KBM-7 (cell line): ENCODE measurements around the gene CELF1.
A peak's percentile ranks its signal among the peaks of the same experiment; 100 is the strongest.

ENCODE experiments used
- DNase-seq: peaks from one replicate; pipeline ENCODE4 v3.0.0-alpha.2; 2015
- in situ Hi-C: fragments of 300-500 bp; cut with MboI; formaldehyde crosslinking; loops from 2 replicates; pipeline ENCODE4 v1.14.3; 2020; ENCODE audit warnings: low sequenced_read_pairs, low pct_unique_long_range_greater_than_20kb, mixed read lengths

CELF1 gene

DNA sequence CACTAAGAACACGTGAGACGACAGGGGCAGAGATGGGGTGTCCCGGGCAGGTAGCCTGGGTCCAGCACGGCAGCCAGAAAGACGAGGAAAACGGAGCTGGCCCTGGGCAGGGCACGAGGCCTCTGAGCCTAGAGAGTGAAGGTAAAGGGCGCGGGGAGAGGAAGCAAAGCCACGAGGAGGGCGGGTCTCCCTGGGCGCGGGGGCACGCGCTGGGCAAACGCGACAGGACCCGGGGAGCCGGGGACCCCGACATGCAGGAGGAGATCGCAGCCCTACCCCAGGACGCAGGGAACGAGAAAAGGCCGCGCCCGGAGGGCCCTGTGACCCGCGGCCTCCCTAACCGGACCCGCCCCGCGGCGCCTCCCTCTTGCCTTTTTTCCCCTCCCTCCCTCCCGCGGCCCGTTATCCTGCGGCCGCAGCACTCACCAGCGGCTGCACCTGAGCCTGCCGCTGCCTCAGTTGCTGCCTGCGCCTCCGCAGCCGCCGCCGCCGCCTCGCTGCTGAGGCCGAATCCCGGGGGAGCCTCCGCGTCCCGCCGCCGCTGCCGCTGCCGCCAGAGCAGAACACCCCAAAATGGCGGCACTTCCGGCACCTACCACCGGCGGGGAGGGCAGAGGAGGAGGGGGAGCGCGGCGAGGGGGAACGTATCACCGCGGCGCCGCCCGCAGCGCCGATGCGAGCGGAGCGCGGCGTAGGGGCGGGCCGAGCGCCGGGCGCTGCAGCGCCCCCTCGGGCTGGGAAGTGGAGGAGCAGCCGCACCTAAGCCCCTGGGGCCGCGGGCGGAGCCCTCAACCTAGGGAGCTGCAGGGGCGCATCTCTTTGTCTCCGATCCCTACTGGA, at the start of gene CELF1:
Gene CELF1 (minus strand): TSS at position 567 of the 840 bp plus-strand sequence. CDS start 53,609 bp downstream, outside the sequence.
- in situ Hi-C loops, result loop anchor here (10.0 kb wide), 1 partner anchor 62 kb away; no protein-coding TSS in a partner anchor
- DNase-seq, result peak; percentile 91

DNA sequence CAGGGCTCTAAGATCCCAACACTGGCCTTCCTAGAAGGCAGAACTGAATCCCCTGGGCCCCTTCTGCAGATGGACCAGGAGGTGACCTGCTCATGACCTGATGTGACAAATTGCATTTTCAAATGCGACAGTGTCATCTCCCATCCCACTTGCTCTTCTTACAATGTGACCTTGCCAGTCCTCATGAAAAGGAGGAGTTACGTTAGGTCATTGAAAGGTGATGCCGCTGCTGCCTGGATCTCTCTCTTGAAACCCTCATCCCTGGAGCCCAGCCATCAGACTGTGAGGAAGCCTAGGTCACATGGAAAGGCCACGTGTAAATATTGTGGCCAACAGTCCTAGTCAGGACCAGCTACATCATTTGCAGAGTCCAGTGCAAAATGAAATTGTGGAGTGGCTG, 47.0 kb upstream of the CELF1 start:
- no peak for DNase-seq
- in situ Hi-C loops, result no loop called here

DNA sequence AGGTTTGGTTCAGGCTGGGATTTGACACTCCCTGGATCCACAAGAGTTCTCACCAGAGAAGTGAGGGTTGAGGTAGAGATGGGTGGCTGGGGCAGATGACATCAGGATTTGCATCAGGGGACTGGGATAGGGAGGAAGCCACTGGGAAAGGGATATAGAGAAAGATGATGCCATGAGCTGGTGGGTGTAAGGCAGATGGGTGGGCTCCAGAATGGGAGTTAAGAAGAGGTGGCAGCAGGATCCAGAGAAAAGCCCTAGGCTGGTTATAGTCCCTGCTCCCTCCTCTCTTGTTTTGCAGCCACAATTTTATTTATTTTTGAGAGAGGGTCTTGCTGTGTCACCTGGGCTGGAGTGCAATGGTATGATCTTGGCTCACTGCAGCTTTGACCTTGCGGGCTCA, 43.0 kb upstream of the CELF1 start:
- no peak for DNase-seq
- in situ Hi-C loops, result no loop called here

DNA sequence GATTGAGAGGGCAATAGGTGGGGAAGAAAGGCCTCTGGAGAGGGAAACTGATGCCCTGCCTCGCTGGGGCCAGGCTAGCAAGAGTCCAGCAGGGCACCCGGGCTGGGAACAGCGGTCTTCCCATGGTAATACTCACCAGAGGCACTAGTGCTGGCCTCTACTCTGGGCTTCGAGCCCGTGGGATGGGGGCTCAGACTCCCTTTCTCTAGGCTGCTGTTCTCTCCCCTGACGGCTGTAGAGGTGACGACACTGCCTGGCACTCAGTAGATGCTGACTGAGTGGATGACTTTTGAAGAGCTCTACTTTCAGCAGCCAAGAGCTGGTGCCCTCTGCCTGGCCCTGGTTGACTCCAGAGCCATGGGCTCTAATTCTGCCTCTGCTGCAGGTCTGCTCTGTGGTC, 42.1 kb upstream of the CELF1 start:
- DNase-seq, result no peak
- in situ Hi-C loops, result no loop called here

DNA sequence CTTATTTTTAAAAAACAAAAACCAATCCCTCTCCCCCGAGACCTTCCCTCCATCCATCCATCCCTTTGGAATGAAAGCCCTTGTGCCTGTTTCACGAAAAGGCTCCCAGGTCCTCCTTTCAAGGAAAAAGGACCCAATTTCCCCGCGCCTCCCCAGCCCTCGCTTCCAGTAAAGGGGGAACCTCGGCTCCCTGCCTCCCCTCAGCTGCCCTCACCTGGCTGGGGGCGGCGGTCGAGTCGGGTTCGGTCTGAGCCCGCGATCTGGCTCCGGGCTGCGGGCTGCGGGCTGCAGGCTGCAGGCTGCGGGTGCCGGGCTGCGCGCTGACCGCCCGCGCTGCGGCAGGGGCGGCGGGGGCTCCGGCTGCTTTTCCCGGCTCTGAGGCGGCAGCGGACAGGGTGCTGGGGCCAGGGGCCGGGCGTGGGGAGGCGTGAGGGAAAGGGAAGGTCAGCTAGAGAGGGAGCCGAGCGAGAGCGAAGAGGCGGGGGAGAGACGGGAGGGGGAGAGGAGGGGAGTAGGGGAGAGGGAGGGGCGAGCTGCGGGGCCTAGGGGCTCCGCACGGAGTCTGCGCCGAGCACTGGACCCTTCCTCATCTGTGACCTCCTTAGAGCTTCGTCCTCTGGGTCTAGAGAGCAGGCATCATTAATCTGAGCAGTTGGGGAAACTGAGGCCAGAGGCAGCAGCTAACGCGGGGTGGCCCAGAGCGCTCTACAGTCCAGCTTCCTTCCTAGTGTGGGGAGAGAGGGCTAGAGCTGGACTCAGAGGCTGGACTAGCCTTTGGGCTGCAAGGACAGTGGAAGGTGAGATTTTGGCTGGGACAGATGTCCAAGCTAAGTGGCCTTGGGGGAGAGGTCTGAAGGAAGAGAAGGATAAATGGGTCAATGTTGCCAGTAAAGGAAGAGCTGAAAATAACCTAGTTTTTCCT, 41.3 kb upstream of the CELF1 start, which contains the start of gene C1QTNF4:
Gene C1QTNF4 (minus strand): TSS at position 478 of the 922 bp plus-strand sequence. CDS start 3,601 bp downstream, outside the sequence.
- in situ Hi-C loops, result no loop called here
- no peak for DNase-seq

DNA sequence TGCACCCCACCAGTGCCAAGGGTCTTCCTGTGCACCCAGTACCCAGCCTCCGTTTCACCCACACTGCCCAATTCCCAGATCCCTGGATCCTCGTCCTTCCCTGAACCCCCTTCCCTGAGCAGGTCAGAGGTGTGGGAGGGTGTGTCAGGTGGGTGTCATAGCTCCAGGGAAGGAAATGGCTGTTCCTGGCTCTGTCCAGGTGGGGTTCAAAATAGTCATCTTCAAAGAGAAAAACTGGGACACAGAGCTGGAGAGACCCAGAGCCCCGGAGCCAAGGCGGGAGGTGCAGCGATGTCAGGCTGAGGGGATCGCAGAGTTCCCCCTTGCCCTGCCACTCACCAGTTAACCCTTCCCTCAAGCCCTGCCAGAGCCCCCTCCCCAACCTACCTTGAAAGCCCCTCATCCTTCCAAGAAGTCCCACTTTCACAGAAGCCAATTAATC, 40.6 kb upstream of the CELF1 start:
- DNase-seq, result no peak
- in situ Hi-C loops, result no loop called here

DNA sequence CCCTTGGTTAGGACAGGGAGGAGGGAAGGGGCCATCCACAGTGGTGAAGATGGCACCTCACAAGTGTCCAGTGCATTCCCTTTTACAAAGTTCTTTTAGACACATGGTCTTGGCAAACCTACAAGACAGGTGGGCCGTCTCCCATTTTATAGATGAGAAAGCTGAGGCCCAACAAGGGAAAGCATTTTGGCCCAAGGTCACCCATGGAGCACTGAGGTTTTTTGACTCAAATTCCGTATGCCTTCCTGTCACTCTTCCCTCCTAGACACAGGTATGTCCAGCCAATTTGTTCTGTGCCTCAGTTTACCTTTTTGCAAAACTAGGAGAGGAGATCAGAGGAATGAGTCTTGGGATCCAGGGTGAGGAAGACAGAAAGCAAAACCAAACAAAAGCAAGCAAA, 40.0 kb upstream of the CELF1 start:
- no peak for DNase-seq
- in situ Hi-C loops, result no loop called here

DNA sequence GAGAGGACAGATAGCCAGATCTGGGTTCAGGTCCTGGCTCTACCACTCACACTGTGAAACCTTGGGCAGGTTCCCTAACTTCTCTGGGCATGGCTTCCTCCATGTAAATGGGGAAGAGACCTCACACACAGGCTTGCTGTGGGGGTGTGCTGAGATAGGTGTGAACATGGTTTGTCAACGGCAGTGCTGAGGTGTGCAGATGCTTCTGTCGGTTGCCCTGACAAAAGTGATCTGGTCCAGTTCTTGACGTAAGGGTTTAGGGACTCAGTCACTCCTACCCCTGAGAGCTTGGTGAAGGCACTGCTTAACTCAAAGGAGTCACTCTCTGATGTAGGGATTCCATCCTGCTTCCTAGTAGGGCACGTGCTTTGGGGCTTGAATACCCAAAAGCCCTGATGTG, 39.3 kb upstream of the CELF1 start:
- in situ Hi-C loops, result no loop called here
- no peak for DNase-seq

DNA sequence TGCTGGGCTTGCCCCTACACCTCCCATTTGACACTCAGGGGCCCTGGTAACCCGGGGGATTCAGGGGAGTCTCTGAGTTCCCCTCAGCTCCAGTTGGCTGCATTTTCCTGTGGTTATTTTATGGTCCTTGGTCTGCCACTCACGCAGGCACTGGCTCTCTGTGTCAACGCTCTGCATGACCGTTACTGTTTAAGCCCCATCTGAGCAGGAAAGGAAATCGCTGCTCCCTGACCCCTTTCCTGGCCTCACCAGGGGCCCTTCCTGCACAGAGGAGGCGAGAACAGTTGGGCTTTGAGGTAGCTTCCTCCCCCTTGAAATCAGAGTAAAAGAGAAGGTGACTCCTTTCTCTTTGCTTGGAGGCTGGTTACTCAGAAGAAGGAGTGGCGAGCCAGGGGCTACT, 38.8 kb upstream of the CELF1 start:
- DNase-seq, result peak; percentile 99
- in situ Hi-C loops, result no loop called here

DNA sequence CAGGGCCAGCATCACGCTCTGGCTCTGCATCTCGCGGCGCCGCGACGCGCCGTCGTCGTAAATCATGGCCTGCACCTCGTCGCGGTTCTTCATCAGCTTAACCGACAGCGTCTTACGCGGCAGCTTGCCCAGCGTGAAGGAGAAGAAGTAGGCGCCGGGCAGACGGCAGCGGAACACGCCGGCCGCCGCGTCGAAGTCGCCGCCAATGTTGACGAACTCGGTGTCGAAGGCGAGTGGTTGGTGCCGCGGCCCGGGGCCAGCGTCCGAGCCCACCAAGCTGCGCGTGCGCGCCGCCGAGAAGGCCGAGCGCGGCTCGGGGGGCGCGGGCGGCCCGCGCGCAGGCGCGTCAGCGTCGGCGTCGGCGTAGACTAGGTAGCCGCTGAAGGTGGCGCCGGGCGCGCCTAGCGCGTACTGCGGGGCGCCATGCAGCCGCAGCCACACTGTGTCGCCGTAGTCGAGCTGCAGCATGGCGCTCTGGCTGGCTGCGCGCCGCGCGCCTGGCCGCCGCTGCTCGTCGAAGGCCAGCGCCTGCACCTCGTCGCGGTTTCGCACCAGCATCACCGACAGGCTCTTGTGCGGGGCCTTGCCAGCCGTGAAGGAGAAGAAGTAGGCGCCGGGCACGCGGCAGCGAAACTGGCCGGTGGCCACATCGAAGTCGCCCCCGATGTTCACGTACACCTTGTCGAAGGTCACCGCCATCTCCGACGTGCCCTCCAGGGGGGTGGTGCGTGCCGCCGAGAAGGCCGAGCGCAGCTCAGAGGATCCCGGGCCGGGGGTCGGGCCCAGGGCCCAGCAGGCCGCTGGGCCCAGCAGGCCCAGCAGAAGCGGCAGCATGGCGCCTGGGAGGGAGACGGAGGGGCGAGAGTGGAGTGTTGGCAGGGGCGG, 37.3 kb upstream of the CELF1 start:
- in situ Hi-C loops, result no loop called here
- no peak for DNase-seq

DNA sequence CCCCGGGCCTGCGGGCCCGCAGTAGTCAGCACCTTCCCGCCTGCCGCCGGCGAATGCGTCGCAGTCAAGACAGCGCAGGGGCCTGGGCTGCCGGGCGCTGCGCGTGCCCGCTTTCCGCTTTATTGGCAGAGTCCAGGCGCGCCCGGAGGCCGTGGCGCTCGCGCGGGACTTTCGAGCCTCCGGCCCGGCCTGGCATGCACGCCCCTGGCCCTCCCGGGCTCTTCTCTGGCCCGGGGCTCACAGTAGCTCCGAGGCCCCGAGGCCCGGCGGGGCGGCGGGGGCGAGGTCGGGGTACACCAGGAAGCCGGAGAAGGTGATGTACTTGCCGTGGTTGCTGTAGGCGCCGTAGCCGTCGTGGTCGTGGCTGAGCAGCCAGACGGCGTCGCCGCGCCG, 36.6 kb upstream of the CELF1 start:
- no peak for DNase-seq
- in situ Hi-C loops, result no loop called here

DNA sequence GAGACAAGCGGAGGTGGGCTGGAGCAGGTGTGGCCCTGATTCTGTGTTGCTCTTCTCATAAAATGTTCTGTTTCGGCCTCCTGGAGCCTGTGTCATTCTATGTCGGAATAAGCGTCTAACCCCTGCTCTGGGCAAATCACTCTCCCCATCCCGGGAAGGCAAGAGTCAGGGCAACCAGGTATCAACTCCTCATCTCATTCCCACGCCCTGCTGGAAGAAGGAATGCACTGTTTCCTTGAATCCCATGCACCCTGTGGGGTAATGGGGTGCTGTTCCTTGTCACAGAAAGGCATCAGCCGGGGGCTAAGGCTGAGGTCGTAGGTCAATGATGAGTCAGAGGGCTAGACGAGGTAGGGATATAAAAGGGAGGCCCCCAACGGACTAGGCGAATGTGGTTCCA, 36.2 kb upstream of the CELF1 start:
- in situ Hi-C loops, result no loop called here
- DNase-seq, result no peak

DNA sequence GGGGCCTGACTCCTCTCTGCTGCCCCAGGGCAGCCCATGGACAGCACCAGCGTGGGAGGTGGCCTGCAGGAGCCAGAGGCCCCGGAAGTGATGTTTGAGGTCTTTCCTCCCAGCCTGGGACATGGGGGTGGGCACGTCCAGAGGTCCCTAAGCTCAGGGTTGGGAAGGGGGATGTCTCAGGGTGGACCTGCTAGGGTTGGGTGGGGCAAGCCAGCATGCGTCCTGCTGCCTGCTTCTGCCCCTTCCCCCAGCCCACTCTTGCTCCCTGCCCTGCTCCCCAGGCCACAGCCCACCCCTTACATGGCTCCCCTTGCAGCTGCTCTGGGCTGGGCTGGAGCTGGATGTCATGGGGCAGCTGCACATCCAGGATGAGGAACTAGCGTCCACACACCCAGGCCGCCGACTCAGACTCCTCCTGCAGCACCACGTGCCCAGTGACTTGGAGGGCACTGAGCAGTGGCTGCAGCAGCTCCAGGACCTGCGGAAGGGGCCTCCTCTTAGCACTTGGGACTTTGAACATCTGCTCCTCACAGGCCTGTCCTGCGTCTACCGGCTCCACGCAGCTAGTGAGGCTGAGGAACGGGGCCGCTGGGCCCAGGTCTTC, 34.9 kb upstream of the CELF1 start:
- peak; percentile 80 for DNase-seq
- in situ Hi-C loops, result no loop called here

DNA sequence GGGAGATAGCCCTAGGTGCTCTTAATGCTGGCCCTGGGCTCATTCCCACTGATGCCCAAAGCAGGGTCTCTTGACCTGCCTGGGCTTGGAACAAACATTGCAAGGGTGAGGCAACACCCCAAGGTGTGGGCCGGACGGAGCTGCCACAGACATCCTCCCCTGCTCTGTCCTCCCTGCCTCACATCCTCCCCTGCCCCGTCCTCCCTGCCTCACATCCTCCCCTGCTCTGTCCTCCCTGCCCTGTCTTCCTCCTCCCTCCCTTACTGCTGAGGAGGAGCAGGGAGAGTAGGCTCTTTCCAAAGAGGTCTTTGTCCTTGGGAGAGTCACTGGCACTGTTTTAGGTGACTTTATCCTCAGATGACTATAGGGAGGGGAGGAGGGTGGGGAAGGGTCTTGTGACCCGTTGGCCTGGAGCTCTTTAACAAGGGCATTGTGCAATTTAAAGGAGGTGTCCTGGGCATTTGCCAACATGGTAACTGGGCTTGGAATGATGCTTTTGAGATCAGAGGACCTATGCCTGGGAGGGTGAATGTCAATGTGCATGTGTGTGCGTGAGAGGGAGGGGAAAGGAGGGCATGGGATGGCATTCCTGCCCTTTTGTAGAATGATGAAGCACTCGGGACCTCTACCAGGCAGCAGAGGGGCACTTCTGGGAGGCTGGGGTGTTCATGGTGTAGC, 34.2 kb upstream of the CELF1 start:
- in situ Hi-C loops, result no loop called here
- no peak for DNase-seq

DNA sequence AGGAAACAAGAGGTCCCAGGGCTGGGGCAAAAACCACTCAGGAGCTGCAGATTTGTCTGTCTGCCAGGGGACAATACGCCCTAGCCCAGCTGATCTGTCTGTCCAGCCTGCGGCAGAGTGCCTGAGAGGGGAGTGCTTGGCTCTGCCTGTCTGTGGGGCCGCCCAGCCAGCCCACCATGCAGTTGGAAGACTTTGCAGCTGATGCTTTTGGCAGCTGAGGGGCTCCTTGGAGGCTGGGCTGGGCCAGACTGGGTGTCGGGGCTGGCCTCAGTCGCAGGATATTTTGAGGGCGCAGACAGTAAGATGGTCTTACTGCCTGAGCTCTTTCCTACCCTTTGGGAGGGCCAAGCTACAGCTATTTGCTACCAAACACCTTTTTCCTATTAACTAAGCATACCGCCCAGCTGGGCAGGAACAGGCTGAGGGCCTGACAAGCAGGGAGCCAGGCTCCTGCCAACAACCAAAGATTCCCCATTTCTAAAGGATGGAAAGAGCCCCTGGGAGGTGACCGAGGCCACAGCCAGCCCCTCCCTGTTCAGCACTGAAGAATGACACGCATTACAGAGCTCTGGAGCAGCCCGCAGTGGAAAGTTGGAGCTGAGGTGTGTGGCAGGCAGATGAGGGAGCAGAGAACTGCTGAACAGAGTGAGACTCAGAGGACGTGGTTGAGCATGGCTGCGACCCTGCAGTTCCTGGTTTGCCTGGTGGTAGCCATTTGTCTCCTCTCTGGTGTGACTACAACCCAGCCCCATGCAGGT, 33.3 kb upstream of the CELF1 start, which contains the start of gene FAM180B:
Gene FAM180B (plus strand): TSS at position 581 of the 758 bp plus-strand sequence. CDS start 91 bp downstream, at position 672.
- no peak for DNase-seq
- in situ Hi-C loops, result no loop called here

DNA sequence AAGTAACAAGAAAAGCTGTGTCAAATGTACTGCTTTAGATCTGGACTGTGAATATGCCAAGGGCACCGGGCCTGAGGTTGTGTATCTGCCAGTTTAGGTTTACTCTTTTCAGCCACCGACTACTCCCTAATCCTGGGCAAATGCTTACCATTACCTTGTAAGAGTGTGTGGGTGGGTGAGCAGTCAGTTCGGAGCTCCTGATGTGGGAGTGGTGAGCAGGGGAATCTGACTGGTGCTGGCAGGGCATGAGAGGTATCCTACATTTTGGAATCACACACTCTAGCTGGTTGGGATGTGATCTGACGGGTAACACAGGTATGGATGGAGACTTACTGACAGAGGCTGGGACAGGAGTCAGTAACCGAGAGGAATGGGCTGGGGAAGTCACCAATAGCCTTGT, 30.9 kb upstream of the CELF1 start:
- in situ Hi-C loops, result no loop called here
- no peak for DNase-seq
